ENCODE measurements around the gene BCL7C. TPM values are rescaled to one million over a fixed set of nuclear protein-coding genes. Genes with fewer than 3 reads are reported as not detected.

The BCL7C gene
- total and polyA plus RNA-seq, 2 of the 13 experiments (the other 11 are each of a cell fraction or from before 2014, with no cell fraction given) = 17.7 to 33.8 TPM

- TF ChIP-seq ZNF17 (CRISPR knock-in tag; IDR thresholded peaks at IDR 0.05) (no peak), GATA4 (IDR thresholded peaks at IDR 0.05; ENCODE audit: borderline replicate concordance, low read depth) (no peak), RAD51 (IDR thresholded peaks at IDR 0.05; ENCODE audit: borderline replicate concordance) (no peak), ZNF775 (CRISPR knock-in tag; IDR thresholded peaks at IDR 0.05; ENCODE audit: borderline replicate concordance) (no peak), REL (CRISPR knock-in tag; conservative IDR thresholded peaks at IDR 0.05) (no peak), GPBP1L1 (CRISPR knock-in tag; IDR thresholded peaks at IDR 0.05) (no peak), CEBPG (CRISPR knock-in tag; IDR thresholded peaks at IDR 0.05) (no peak), SRSF4 (IDR thresholded peaks at IDR 0.05; ENCODE audit: low read depth, low read length, poor library complexity, severe bottlenecking) (no peak), SCMH1 (CRISPR knock-in tag; IDR thresholded peaks at IDR 0.05; ENCODE audit: borderline replicate concordance) (no peak), MLLT10 (CRISPR knock-in tag; IDR thresholded peaks at IDR 0.05) (no peak), ZNF383 (CRISPR knock-in tag; IDR thresholded peaks at IDR 0.05; ENCODE audit: borderline replicate concordance) (no peak), ZNF703 (CRISPR knock-in tag; IDR thresholded peaks at IDR 0.05; ENCODE audit: borderline replicate concordance) (no peak), ZNF263 (CRISPR knock-in tag; IDR thresholded peaks at IDR 0.05) (peak; percentile 20; the same call in 1 of the 2 replicates), ZKSCAN1 (IDR thresholded peaks at IDR 0.05; ENCODE audit: low read length) (no peak), ZNF430 (CRISPR knock-in tag; IDR thresholded peaks at IDR 0.05) (0 out of 2 replicates have a peak, but pooled peaks have one; percentile 16), ZFX (CRISPR knock-in tag; IDR thresholded peaks at IDR 0.05; ENCODE audit: low read depth) (peak; percentile 80)
- TF ChIP-seq, protein P1, sequence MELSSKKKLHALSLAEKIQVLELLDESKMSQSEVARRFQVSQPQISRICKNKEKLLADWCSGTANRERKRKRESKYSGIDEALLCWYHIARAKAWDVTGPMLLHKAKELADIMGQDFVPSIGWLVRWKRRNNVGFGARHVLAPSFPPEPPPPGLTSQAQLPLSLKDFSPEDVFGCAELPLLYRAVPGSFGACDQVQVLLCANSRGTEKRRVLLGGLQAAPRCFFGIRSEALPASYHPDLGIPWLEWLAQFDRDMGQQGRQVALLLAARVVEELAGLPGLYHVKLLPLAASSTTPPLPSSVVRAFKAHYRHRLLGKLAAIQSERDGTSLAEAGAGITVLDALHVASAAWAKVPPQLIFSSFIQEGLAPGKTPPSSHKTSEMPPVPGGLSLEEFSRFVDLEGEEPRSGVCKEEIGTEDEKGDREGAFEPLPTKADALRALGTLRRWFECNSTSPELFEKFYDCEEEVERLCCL (CRISPR knock-in tag; IDR thresholded peaks at IDR 0.05; ENCODE audit: borderline replicate concordance) = no peak
- TF ChIP-seq, protein P2, sequence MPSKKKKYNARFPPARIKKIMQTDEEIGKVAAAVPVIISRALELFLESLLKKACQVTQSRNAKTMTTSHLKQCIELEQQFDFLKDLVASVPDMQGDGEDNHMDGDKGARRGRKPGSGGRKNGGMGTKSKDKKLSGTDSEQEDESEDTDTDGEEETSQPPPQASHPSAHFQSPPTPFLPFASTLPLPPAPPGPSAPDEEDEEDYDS (CRISPR knock-in tag; IDR thresholded peaks at IDR 0.05) = no peak
- TF ChIP-seq, protein P3, sequence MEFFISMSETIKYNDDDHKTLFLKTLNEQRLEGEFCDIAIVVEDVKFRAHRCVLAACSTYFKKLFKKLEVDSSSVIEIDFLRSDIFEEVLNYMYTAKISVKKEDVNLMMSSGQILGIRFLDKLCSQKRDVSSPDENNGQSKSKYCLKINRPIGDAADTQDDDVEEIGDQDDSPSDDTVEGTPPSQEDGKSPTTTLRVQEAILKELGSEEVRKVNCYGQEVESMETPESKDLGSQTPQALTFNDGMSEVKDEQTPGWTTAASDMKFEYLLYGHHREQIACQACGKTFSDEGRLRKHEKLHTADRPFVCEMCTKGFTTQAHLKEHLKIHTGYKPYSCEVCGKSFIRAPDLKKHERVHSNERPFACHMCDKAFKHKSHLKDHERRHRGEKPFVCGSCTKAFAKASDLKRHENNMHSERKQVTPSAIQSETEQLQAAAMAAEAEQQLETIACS (CRISPR knock-in tag; IDR thresholded peaks at IDR 0.05) = peak; percentile 50; the same call in 1 of the 2 replicates
- TF ChIP-seq, protein P4, sequence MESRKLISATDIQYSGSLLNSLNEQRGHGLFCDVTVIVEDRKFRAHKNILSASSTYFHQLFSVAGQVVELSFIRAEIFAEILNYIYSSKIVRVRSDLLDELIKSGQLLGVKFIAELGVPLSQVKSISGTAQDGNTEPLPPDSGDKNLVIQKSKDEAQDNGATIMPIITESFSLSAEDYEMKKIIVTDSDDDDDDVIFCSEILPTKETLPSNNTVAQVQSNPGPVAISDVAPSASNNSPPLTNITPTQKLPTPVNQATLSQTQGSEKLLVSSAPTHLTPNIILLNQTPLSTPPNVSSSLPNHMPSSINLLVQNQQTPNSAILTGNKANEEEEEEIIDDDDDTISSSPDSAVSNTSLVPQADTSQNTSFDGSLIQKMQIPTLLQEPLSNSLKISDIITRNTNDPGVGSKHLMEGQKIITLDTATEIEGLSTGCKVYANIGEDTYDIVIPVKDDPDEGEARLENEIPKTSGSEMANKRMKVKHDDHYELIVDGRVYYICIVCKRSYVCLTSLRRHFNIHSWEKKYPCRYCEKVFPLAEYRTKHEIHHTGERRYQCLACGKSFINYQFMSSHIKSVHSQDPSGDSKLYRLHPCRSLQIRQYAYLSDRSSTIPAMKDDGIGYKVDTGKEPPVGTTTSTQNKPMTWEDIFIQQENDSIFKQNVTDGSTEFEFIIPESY (CRISPR knock-in tag; IDR thresholded peaks at IDR 0.05) = peak; percentile 67
- TF ChIP-seq, protein P5, sequence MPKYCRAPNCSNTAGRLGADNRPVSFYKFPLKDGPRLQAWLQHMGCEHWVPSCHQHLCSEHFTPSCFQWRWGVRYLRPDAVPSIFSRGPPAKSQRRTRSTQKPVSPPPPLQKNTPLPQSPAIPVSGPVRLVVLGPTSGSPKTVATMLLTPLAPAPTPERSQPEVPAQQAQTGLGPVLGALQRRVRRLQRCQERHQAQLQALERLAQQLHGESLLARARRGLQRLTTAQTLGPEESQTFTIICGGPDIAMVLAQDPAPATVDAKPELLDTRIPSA (CRISPR knock-in tag; IDR thresholded peaks at IDR 0.05; ENCODE audit: borderline replicate concordance) = no peak
These were observed 8.4 kb upstream of the BCL7C start (continued) for GRCh38 chr16:30902029-30902972.

All from HepG2 (cell line).